ENCODE measurements around the gene CFAP68. TPM values are rescaled to one million over a fixed set of nuclear protein-coding genes. Genes with fewer than 3 reads are reported as not detected.

CFAP68 gene
- total and polyA plus RNA-seq, 2 of the 4 experiments (the other 2 are of a cell fraction): 10.2 to 17.0 TPM

DNA sequence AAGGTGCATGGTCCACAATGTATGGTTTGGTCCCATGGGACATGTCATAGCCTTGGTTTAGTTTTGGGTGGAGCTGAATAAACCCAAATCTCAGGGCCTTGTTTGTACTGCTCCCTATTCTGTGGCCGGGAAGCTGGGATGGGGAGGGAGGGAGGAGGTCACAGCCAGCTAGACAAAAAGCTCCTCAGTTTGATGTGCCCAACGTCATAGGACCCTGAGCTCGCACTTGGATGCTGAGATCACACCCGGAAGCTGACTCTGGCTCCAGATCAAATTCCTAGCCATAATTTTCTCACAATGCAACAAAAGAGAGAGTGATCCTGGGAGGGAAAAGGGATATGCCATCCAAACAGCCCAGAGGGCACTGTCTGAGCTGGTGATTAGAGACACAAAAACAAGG, 34.7 kb downstream of the CFAP68 start:
- Histone ChIP-seq H3K4me2 (ENCODE audit: low read depth, low read length) (peak overlapping the region; percentile 3; the same call in 1 of the 2 replicates), H2BK15ac (ENCODE audit: low read depth, low read length) (peak overlapping the region; percentile 95; the same call in 2 of the 3 replicates), H3K56ac (ENCODE audit: extremely low read depth, insufficient read depth, low read length) (no peak overlapping the region; the same call in 1 of the 2 replicates), H2BK5ac (ENCODE audit: low read depth, low read length, poor library complexity, severe bottlenecking) (peak overlapping the region; percentile 58), H4K5ac (ENCODE audit: low read depth, low read length) (peak overlapping the region; percentile 95), H2AFZ (replicated peaks; ENCODE audit: low read length, poor library complexity) (peak overlapping the region; percentile 88), H3K4me3 (ENCODE audit: insufficient read depth, low read depth, low read length) (no peak overlapping the region), H2AK9ac (replicated peaks; ENCODE audit: low read depth, low read length, poor library complexity) (peak overlapping the region; percentile 80), H2BK20ac (ENCODE audit: low read depth, low read length) (peak overlapping the region; percentile 85), H3K4ac (ENCODE audit: low read depth, low read length) (peak overlapping the region; percentile 94), H3K4me1 (ENCODE audit: control insufficient read depth, insufficient read depth, low read length) (peaks cover 41% of the 10 kb centered on the region), H2AK5ac (ENCODE audit: low read depth, low read length) (peak overlapping the region; percentile 94), H4K91ac (ENCODE audit: insufficient read depth, low read depth, low read length) (peak overlapping the region; percentile 92), H3K79me1 (ENCODE audit: low read depth in 1 of 2, low read length in 2 of 2) (peaks cover 0 to 15% of the 10 kb centered on the region in 2 experiments; a peak in 2 of 4 replicates), H4K8ac (ENCODE audit: low read depth in 2 of 2, low read length in 2 of 2) (peak overlapping the region; percentile 93 to 95), H3K27me3 (ENCODE audit: control insufficient read depth, insufficient read depth, low read length) (no peaks in the 10 kb centered on the region), H3K36me3 (ENCODE audit: control insufficient read depth, insufficient read depth, low read length) (no peaks in the 10 kb centered on the region), H3K9me3 (ENCODE audit: control insufficient read depth, insufficient read depth, low read length) (no peaks in the 10 kb centered on the region), H2BK120ac (ENCODE audit: low read depth, low read length) (peak overlapping the region; percentile 90), H3K18ac (ENCODE audit: low read depth, low read length) (peak overlapping the region; percentile 72), H3K27ac (ENCODE audit: insufficient read depth, low read length) (peak overlapping the region; percentile 78), H3K9me1 (ENCODE audit: insufficient read depth, low read length) (peaks cover 18% of the 10 kb centered on the region), H3K9ac (ENCODE audit: low read depth, low read length) (0 out of 2 replicates have a peak overlapping the region, but pooled peaks have one; percentile 28), H4K20me1 (ENCODE audit: insufficient read depth, low read length) (no peaks in the 10 kb centered on the region), H3K14ac (replicated peaks; ENCODE audit: low read depth, low read length) (peak overlapping the region; percentile 75), H3K23ac (ENCODE audit: low read depth, low read length) (peak overlapping the region; percentile 76)
- BruUV-seq (replicated peaks): no TSS peak
- ATAC-seq (ENCODE audit: low read depth) (peak; percentile 21), DNase-seq (peak; percentile 76)
- ChIA-PET CTCF (no interaction called here), POLR2A (ENCODE audit: unreplicated experiment) (interaction anchor here (0.5 kb wide), 1 partner anchor 25 kb away, joined by 3 read pairs; no protein-coding TSS in a partner anchor)
- WGBS, 2 experiments (ENCODE audit: extremely low coverage in 2 of 2, insufficient read length in 1 of 2): no CpG with 5 or more reads among the region's 4 CpGs
- intact Hi-C loops (cut with micrococcal nuclease) (no loop called here), dilution Hi-C loops (cut with HindIII; ENCODE audit: low sequenced_read_pairs, unreplicated experiment) (no loop called here), in situ Hi-C loops (cut with MboI; ENCODE audit: low sequenced_read_pairs) (no loop called here)
- TF ChIP-seq, protein P1, sequence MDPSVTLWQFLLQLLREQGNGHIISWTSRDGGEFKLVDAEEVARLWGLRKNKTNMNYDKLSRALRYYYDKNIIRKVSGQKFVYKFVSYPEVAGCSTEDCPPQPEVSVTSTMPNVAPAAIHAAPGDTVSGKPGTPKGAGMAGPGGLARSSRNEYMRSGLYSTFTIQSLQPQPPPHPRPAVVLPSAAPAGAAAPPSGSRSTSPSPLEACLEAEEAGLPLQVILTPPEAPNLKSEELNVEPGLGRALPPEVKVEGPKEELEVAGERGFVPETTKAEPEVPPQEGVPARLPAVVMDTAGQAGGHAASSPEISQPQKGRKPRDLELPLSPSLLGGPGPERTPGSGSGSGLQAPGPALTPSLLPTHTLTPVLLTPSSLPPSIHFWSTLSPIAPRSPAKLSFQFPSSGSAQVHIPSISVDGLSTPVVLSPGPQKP (IDR thresholded peaks at IDR 0.05; ENCODE audit: borderline replicate concordance, low read depth, low read length): no peak
- no peak for TF ChIP-seq RFX5 (IDR thresholded peaks at IDR 0.05; ENCODE audit: low read depth, low read length)
- no peak for TF ChIP-seq RAD21 (IDR thresholded peaks at IDR 0.05; ENCODE audit: low read length)

All from IMR-90 (cell line).